ENCODE measurements around the gene SNED1.
"Not testable (repeated sequence)": the region's sequence is repeated elsewhere in the genome, so short reads cannot be mapped to it uniquely, and the experiment has no call there.

SNED1 gene

DNA sequence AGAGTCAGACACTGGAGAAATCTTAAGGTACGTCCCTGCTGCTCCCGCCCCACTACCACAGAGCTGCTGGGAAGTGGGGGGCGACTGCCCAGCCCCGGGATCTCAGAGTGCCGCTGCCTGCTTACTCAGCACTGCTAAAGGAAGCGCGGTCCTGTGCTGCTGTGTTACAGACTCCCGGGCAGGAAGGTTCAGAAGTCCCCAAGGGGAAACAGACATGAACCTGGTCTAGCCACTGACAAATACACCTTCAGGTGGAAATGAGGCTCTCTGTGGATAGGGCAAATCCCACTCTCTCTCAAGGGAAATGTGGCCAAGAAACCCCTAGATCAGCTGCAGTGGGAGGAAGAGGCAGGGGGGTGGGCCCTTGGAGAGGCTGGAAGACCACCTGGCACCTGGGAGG lies 90.0 kb downstream of the SNED1 start:
- no peak for DNase-seq (ENCODE audit: low spot score)

DNA sequence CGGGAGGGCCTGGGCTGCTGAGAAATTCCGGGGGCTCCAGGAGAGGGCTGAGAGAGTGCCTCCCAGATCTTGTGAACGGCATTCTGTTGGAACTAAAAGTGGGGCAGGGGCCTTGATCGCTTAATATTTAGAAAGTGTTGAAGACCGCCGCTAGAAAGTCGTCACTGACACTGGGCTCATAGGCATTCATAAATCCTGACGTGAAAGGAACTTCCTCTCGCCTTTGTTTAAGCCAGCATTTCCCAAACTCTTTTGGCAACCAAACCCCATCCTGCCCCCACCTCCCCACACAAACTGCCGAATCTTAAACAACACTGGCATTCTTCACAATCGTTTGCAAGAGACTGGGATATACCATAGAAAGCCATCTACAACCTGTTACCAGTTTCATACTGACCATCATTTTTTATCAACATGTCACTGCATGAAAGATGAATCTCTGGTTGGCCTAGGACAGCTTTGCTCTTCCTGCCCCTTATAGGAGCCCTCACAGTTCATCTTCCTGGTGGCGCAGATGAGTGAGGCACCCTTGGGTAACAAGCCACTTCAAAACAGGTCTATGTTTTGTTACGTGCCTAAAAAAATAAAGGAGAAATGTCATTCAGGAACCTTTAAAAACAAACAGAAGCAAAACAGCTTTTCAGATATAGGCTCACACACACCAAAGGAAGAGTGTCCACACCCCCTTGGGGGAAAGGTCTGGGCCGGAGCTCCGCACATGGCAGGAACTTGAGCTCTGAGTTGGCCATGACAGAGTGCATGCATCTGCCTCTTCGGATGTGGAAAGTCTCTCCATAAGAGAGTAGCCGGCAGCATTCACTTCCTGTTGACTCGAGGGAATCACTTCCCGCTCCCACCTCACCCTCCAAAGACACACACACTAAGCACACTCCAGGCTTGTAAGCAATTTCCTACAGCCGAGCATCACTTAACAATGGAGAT lies 90.6 kb downstream of the SNED1 start:
- no peak for DNase-seq (ENCODE audit: low spot score)

DNA sequence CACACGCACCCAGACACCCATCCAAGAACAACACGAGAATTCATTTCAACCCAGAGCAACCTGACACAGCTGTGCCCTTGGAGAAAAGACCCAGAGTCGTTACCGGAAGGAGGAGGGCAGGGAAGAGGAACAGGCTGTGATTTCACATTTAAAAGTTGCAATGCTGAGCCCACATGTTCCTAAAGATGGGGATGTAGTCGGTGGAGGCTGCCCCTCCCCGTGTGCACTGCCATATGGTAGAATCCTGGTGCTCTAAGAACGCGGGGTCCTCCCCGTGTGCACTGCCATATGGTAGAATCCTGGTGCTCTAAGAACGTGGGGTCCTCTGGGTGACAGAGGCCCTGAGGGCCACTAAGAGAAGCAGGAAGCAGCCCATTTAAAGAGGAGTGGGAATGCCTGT lies 92.8 kb downstream of the SNED1 start:
- DNase-seq (ENCODE audit: low spot score) = no peak

DNA sequence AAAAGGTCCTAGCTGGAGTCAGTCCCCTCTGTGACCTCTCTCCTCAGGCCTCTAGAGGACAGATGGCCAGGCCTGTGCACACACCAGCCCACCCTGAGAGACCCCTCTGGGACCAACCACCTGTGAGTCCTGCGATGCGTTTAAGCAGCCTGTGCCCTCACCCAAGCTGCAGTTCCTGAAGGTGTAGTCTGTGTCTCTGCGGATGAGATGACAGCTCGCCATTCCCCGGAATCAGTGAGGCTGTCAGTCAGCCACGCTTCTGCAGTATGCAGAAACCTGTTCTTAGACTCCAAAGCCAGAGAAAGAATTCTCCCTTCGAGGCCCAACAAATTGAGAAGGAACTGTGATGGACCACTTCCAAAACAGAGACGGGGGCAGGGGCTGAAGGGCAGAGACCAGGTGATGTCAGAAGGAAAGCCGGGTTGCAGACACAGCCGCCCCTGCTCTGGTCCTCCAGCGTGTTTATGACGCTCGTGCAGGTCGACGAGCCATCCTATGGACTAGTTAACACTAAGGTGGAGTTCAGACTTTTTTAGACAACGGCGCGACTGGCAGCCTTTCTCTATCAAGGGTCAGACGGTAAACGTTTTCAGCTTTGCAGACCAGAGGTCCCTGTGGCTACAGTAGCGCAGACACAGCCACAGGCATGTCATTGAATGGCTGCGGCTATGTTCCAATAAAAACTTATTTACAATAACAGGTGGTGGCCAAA lies 93.5 kb downstream of the SNED1 start:
- no peak for DNase-seq (ENCODE audit: low spot score)

DNA sequence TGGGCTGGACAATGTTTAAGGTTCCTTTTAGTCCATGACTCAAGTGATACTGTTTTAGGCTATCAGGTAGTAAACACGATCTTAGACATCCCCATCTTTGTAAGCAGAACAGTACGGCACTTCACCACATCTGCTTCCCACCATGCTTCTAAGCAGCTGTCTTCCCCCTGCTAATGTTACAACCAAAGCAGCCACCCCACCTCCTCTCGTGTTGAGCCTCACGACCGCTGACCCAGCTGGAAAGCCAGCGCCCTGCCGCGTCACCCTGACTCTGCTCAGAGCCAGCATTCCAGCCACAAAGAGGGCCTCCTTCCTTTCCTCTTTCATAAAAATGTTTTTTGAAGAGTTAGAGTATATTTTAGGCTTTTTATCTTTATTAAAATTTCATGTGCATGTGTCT lies 94.3 kb downstream of the SNED1 start:
- DNase-seq (ENCODE audit: low spot score) = no peak

DNA sequence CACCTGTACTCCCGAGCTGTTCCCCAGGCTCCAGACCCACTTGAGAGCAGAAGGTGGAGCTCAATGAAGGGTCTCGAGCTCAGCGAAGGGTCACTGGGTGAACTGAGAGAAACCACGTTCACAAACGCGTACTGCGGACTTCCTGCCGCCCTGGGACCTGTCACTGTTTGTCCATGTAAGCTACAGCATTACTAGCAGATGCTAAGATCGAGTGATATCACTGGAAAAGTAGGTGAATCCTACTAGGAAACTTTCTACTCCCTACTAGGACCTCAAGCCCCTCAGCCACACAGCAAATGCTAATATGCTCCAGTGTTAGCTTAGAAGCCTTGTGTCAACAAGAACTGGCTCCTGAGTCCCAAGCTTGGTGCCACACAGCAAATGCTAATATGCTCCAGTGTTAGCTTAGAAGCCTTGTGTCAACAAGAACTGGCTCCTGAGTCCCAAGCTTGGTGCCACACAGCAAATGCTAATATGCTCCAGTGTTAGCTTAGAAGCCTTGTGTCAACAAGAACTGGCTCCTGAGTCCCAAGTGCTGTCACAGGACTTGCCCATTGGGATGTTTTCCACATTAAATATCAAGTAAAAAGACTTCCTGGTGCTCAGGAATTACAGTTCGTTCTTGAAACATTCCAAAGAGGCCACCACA lies 94.8 kb downstream of the SNED1 start:
- DNase-seq (ENCODE audit: low spot score) = not testable (repeated sequence)

DNA sequence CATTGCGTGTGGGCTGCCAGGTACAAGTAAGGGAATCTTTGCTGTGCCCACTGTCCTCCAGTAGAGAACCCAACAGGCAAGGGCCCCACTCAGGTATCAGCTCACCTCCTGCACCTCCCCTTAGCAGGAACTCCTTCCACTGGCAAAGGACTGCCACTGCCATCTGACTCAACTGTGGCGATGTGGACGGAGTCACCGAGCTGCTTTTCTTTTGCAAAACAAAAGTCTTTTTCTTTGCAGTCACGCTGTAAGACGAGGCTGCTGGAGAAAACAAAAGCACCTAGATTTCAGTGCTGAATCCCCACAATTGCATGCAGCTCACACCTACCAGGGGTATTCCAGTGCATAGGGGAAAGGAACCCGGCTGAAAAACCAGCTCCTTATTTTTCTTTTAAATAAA lies 95.8 kb downstream of the SNED1 start:
- no peak for DNase-seq (ENCODE audit: low spot score)

DNA sequence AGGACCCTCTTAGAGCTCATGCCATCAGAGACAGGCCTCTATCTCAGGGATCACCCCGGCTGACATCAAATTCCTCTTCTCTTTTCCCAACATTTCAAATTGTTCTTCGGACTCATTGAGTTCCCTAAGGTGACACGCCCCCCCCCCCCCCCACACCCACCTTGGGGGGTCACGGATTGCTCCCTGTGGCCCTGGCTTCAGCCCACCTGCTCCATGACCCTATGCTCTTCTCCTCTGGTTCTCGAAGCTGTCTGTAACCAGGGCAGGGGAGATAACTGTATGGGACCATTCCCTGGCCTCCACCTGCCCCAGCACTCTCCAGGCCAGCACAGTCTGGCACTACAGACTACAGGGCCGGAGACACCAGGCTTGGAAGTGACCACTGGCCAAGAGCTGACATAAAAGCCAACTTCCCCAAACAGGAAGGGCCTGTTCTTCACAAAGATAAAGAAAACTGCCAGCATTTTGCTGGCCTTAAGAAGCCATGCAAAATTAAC lies 96.6 kb downstream of the SNED1 start:
- DNase-seq (ENCODE audit: low spot score) = no peak

DNA sequence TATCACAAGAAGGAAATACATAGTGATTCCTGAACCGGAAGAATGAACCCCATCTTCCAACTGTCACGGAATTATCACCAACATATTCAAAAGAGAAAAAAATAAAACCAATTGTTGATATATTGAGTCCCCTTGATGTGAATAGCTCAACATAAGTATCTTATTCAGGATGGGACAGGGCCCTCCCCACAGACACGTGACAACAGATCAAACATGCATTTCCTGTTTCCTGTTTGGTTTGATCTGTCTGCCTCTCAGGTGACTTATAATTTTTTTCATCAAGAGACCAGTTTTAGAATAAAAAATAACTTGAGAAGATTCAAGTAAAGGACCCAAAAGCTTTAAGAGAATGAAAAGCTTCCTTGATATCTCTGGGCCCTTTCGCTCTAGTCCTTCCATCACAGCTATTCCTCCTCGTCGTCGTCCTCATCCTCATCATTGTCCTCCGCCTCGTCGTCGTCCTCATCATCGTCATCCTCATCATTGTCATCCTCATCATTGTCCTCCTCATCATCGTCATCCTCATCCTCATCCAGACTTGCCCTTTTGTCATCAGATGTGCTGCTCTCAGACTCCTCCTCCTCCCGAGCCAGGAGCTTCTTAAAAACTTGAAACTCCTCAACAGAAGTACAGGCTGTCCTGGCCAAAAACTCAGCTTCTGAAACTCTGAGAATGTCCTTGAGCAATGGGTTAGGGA lies 97.3 kb downstream of the SNED1 start:
- no peak for DNase-seq (ENCODE audit: low spot score)

DNA sequence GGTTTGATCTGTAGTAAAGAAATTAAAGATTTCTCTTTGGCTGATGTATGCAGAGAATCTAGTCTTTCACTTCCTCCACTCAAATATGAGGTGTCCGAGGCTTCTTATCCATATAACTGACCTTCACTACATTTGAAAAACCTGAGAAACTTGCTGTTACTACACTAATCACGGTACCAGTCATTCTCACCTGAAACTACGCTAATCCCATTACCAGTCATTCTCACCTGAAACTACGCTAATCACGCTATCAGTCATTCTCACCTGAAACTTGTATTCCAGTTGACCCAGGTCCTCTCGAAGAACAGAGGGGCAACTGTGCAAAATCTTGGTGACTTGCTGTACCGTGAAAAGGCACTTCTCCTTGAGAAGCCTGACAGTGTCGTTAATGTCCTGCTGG lies 98.6 kb downstream of the SNED1 start:
- DNase-seq (ENCODE audit: low spot score) = no peak

DNA sequence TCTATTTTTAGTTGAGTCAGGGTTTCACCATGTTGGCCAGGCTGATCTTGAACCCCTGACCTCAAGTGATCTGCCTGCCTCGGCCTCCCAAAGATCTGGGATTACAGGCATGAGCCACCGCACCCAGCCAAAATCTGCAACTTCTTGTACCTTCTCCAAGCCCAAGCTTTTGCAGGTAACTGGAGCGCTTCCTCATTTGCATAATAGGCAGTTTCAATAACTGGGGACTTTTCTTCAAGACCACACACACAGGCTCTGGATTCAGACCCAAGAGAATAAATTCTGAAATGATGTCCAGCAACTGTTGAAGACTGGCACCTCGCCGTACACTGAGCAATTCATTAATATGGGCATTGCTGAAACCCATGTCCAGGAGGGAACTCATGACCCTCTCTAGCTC lies 100.8 kb downstream of the SNED1 start:
- DNase-seq (ENCODE audit: low spot score) = no peak

DNA sequence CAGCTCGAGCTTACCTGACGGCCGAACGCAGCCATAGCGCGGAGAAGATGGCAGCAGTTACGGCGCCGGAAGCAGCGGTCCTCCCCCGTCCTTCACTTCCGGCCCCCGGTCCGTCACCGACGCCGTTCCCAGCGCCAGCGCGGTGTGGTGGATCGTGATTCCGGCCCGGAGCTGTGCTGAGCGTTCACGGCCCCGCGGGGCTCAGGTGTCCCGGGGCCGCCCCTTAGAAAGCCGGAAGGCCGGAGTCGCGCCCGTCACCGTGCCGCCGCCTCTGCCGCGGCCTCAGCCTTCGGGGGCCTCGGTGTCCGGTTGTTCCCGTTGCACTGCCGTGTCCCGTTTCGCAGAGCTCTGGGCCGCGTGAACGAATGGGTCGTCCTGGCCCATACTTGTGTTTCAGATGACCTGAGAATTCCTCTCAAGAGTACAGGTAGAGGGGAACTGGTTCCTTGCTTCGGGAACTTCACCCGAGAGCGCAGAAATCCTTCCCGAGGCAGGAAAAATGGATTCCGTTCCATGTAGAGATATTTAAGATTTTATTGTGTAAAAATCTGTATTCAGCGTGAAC lies 103.9 kb downstream of the SNED1 start, which contains the start of gene MTERF4:
MTERF4 (minus strand) TSS at position 49 of the 565 bp plus-strand sequence; CDS start at position 35, 14 bp downstream.
- peak; percentile 94 for DNase-seq (ENCODE audit: low spot score)

DNA sequence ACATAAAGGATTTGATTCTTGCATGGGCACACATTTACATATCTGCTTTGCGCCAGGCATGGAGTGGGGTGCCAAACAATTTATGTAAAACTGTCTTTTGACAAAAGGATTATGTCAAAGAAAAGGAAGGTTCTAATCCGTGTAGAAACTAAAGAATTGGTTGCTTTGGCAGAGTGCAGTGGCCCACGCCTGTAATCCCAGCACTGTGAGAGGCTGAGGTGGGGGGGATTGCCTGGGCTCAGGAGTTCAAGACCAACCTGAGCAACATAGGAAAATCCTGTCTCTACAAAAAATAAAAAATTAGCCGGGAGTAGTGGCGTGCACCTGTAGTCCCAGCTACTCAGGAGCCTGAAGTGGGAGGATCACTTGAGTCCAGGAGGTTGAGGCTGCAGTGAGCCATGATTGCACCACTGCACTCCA lies 104.8 kb downstream of the SNED1 start:
- DNase-seq (ENCODE audit: low spot score) = no peak

DNA sequence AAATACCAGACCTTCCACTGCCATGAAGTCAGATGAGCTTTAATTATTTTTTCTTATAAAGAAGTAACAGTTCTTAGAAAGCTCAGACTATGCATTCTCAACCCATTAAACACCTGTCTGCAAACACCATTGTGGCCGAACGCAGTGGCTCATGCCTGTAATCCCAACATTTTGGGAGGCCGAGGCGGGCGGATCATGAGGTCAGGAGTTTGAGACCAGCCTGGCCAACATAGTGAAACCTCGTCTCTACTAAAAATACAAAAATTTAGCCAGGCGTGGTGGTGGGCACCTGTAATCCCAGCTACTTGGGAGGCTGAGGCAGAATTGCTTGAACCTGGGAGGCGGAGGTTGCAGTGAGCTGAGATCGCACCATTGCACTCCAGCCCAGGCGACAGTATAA lies 106.2 kb downstream of the SNED1 start:
- not testable (repeated sequence) for DNase-seq (ENCODE audit: low spot score)

DNA sequence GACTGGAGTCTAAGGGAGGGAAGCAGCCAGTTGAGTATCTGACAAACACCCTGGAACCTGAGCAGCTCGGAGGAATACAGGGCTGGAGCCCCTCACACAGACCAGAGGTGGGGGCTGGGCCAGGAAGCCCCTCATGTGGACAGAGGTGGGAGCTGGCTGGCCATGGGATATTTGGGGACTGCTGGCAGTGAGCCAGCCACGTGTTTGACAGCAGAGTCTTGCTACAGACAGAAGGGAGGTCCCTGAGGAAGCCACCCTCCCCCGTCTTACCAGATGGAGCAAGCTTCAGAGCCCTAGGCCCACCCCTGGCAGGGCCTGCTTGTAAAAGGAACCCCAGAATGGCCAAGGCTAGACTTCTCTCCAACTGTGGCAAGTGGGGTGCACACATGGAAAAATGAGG lies 107.2 kb downstream of the SNED1 start:
- no peak for DNase-seq (ENCODE audit: low spot score)

DNA sequence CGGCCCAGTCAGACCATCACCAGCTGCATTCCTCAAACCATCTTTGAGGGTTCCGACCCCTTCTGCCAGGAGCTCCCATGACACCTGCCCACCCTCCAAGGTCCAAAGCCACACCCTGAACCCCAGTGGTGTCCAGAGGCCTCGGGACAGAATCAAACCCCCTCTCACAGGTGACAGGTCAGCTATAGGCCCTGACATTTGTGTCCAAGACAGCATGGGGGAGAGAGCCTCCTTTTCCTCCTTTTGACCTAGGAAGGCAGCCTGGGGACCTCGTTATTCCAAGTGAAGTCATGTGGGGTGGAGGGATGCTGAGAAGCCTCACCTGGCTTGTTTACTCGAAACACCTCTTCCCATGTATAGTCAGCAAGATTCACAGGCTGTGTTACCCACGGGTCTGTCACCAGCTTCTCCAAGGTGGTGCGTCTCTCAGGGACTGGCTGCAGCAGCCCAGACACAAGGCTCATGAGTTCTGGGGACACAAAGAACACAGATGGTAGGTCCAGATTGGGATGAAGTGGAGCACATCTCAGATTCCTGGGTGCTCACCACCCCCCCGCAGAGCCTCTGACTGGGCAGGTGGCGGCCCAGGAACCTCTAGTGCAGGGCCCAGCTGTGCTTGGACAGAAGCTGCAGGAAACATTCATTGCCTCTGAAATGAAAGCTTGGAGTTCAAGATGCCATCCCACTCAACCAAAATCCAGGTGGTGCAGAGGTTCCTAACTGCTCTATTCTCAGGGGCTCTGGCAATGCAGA lies 108.8 kb downstream of the SNED1 start:
- DNase-seq (ENCODE audit: low spot score) = no peak

DNA sequence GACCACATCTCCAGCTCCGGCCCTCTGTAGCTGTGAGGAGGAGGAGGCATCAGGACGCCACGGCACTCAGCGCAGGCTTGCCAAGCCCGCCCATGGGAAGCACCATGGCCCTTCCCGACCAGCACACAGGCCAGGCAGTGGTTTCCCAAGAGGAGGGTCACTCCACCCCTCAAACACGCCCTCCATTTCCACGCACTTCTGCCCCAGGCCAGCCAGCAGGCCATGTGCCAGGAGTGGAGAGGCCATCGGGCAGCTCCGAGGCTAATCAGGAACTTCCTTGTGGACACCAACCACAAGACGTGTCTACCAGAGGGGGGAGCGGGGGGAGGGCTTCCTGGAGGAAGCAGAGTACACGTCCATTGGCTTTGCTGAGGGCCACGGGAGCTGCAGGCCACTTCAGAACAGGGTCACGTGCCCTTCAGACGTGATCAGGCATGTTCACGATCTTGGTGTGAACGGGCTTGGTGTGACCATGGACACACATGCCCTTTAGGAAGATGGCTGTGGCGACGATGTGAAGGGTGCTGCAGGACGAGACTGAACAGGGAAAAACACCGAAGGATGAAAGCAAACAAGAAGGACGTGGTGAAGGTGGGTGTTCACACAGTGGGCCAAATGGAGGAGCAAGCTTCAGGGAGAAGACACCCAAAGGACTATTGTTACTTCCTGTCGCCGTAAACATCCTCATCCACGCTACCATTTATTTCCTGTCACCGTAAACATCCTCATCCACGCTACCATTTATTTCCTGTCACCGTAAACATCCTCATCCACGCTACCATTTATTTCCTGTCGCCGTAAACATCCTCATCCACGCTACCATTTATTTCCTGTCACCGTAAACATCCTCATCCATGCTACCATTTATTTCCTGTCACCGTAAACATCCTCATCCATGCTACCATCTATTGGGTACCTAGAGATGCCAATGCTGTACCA lies 110.1 kb downstream of the SNED1 start:
- DNase-seq (ENCODE audit: low spot score) = no peak

DNA sequence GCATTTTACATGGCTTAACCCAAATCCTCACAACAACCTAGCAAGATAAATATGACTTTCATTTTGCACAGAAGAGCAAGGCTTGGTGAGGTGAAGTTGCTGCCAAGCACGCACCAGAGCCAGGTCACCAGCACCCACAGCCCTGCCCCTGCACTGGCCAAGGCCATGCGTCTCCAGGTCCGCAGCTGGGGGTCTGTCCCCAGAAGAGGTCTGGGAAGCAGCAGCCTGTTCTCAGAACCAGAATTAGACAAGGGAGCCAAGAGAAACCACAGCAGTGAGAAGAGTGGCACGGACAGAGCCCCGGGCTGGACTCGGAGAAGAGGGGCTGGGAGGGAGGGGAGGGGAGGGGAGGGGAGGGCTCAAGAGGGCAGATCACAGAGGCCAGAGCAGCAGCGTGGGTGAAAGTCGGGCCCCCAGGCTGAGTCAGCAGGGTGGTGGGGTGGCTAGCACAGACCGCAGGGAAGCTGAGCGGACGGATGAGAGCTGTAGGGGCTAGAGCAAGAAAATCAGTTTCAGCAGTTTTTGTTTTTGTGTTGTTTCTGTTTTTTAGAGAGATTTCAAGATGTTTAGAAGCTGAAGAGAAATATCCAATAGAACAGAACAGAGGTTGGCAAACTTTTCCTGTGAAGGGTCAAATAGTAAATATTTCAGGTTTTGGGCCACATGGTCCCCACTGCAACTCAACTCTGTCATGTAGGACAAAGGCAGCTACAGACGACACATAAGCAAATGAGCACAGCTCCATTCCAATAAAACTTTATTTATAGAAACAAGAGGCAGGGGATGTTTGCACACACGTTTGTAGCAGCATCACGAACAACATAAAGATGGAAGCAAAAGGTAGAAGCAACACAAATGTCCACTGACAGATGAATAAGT lies 111.0 kb downstream of the SNED1 start:
- DNase-seq (ENCODE audit: low spot score) = no peak

Measured in AG08396 (cell line).